ENCODE measurements around the gene PXMP4.

PXMP4 gene

GRCh38 chr20:33664085-33664761 lies 55.9 kb downstream of the PXMP4 start:
- DNase-seq (ENCODE audit: low read depth) = no peak
- H3K4me3 ChIP-seq (replicated peaks; ENCODE audit: low read depth, low read length) = peak overlapping the region; percentile 71

GRCh38 chr20:33663161-33664084 lies 56.7 kb downstream of the PXMP4 start:
- DNase-seq (ENCODE audit: low read depth) = peak; percentile 66
- peak overlapping the region; percentile 71 for H3K4me3 ChIP-seq (replicated peaks; ENCODE audit: low read depth, low read length)
- no peak for TF ChIP-seq CTCF (IDR thresholded peaks at IDR 0.05; ENCODE audit: low read length, missing control alignments)

More at GRCh38 chr20:33664085-33664761, 55.9 kb downstream of the PXMP4 start:
- no peak for TF ChIP-seq CTCF (IDR thresholded peaks at IDR 0.05; ENCODE audit: low read length, missing control alignments)

GRCh38 chr20:33662172-33662571 lies 57.9 kb downstream of the PXMP4 start, which contains the start of gene C20orf144:
Gene C20orf144, plus strand, starts transcription at chr20:33662327. Its CDS starts 19 bp downstream, at chr20:33662346.
- H3K4me3 ChIP-seq (replicated peaks; ENCODE audit: low read depth, low read length) = peak within 1 kb of the TSS; percentile 71
- no peak for DNase-seq (ENCODE audit: low read depth)
- TF ChIP-seq CTCF (IDR thresholded peaks at IDR 0.05; ENCODE audit: low read length, missing control alignments) = no peak

GRCh38 chr20:33660685-33661058 lies 59.4 kb downstream of the PXMP4 start:
- no peak for DNase-seq (ENCODE audit: low read depth)
- no peak overlapping the region for H3K4me3 ChIP-seq (replicated peaks; ENCODE audit: low read depth, low read length)
- TF ChIP-seq CTCF (IDR thresholded peaks at IDR 0.05; ENCODE audit: low read length, missing control alignments) = no peak

GRCh38 chr20:33660035-33660684 lies 60.0 kb downstream of the PXMP4 start:
- no peak overlapping the region for H3K4me3 ChIP-seq (replicated peaks; ENCODE audit: low read depth, low read length)
- no peak for DNase-seq (ENCODE audit: low read depth)
- TF ChIP-seq CTCF (IDR thresholded peaks at IDR 0.05; ENCODE audit: low read length, missing control alignments) = no peak

- H3K4me3 ChIP-seq (replicated peaks; ENCODE audit: low read depth, low read length) = no peak overlapping the region
- no peak for DNase-seq (ENCODE audit: low read depth)
- TF ChIP-seq CTCF (IDR thresholded peaks at IDR 0.05; ENCODE audit: low read length, missing control alignments) = no peak
These were observed 60.6 kb downstream of the PXMP4 start for GRCh38 chr20:33659341-33660034.

All from fibroblast of pulmonary artery (primary cell).